Adrenal gland (tissue), 5 donors: ENCODE results near the gene SEMA3E.

ENCODE experiments used
- POLR2A ChIP-seq, 2 donors: fragments of 450-650 bp; IDR thresholded peaks; one replicate each; pipeline ENCODE4 v1.6.1; 2017; ENCODE audit warnings: antibody characterized with exemption in 2 of 2, mild to moderate bottlenecking in 2 of 2, moderate library complexity in 1 of 2
- TF ChIP-seq, protein P1 (sequence below), 6 experiments: fragments of 450-650 bp in 4 of 6; fragments of 200-600 bp in 2 of 6; sonication (generic) in 1 of 6; IDR thresholded peaks; 1 replicate in 5 of 6; 2 replicates in 1 of 6; pipeline versions ENCODE4 v1.5.1 to v1.8.0; 2016 to 2021; ENCODE audit warnings: antibody characterized with exemption in 6 of 6, mild to moderate bottlenecking in 2 of 6, moderate library complexity in 1 of 6
- donor health status: DM: no; HTN: no; CAD: no.

DNA sequence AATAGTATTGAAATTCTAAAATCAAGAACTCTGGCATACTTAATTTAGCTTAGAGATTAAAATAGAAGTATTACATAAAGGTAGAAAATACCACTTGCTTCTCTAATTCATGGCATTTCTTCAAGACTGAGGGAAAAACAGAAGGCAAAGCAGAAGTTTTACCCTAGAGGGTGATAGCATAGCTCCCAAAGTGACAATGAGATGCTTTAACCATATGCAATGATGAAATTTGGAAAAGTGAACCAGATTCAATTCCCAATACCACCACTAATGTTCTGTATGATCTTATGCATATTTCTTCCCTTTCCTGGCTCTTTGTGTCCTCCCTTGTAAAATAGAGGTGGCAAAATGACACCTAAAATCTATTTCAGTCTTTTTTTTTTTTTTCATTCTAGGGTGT lies 260.5 kb downstream of the SEMA3E start:
- TF ChIP-seq, protein P1, sequence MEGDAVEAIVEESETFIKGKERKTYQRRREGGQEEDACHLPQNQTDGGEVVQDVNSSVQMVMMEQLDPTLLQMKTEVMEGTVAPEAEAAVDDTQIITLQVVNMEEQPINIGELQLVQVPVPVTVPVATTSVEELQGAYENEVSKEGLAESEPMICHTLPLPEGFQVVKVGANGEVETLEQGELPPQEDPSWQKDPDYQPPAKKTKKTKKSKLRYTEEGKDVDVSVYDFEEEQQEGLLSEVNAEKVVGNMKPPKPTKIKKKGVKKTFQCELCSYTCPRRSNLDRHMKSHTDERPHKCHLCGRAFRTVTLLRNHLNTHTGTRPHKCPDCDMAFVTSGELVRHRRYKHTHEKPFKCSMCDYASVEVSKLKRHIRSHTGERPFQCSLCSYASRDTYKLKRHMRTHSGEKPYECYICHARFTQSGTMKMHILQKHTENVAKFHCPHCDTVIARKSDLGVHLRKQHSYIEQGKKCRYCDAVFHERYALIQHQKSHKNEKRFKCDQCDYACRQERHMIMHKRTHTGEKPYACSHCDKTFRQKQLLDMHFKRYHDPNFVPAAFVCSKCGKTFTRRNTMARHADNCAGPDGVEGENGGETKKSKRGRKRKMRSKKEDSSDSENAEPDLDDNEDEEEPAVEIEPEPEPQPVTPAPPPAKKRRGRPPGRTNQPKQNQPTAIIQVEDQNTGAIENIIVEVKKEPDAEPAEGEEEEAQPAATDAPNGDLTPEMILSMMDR (IDR thresholded peaks at IDR 0.05), result no peak
- no peak for TF ChIP-seq POLR2A (IDR thresholded peaks at IDR 0.05)
